HK-2 (cell line): ENCODE measurements around the gene SLC24A3.

ENCODE experiments used
- DNase-seq: peaks from one replicate; pipeline ENCODE4 v3.0.0-alpha.2; 2018; ENCODE audit not compliant: unreplicated experiment

Gene SLC24A3

DNA sequence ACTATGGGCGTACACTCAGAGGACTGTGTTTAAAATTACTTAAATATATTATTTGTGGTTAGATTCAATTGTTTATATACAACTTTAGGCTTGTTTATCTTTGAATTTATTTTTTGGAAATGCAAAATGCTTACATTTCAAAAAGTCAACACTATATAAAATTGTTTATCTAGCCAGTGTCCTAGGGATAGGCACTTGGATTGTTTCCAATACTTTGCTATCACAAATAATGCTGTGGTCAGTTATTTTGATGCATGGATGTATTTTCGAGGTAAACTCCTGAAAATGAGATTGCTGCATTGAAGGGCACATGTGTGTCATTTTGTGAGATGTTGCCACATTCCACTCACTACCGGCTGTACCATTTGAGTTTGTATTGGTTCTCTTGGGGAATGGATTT, 213.9 kb downstream of the SLC24A3 start:
- no peak for DNase-seq

DNA sequence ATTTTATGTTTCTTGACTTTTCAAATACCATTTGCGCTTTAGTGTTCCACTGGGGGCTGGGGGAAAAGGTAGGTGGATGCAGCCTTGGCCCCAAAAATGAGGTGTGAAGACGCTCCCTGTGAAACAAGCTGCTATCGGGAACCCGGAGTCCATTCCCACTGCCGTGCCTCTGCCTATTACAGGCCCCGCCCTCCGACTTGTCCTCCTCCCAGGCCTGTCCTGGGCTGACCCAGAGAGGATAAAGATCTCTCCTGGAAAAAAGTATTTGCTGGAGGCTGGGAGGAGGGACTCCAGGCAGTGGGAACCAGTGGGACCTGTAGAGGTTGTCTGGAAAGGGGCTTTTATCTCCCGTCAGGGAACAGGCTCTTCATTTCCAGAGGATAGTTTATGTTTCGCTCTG, 215.0 kb downstream of the SLC24A3 start:
- no peak for DNase-seq

DNA sequence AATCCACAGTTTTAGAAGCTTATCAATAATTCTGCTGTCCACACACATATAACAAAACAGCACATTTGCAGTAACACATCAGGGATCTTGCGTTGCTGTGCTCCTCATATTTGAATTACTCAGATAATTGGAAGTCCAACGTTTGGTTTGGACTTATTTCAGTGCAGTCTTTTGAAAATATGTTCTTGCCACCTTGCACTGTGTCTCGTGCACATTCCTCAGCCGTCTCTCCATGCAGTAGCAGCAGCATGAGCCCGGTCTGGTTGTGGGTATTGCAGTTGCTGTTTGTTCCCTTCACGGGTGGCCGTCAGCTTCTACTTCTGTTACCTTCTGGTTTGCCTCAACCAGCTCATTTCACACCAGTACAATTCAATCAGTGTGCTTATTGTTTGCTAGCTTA, 215.5 kb downstream of the SLC24A3 start:
- no peak for DNase-seq

DNA sequence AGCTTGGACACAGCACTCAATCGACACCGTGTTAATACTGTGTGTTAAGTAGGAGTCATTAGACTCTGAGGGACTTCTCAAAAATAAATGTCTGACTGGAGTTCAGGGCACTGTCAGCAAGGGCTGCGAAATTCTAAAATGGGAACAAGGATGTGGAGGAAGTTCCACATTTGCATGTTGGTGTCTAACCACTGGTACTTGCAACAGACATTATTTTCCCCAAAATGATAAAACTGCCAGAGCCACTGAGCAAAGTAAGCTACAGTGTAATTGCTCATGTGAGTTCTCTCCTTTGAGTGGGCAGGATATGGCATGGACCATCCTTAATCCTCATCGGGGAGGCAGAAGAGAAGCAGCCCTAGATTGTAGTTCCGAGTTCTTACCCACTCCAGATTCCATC, 215.9 kb downstream of the SLC24A3 start:
- DNase-seq = no peak

DNA sequence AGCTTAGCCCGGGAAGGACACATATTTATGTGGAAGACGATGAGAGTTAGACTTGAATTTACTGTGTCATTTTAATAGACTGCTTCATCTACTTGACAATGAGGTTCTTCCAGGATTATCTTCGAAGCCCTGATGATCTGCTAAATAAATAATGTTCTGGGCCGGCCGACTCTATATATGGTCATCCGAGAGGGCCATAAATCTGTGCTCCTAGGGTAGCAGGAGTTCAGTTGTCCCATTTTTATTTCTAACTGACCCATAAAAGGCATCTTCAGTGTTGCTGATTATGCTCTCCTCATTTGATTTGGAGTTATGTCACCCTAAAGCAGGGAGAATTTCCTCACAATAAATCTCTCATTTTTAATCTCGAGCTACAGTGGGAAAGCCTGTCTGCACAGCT, 217.1 kb downstream of the SLC24A3 start:
- no peak for DNase-seq

DNA sequence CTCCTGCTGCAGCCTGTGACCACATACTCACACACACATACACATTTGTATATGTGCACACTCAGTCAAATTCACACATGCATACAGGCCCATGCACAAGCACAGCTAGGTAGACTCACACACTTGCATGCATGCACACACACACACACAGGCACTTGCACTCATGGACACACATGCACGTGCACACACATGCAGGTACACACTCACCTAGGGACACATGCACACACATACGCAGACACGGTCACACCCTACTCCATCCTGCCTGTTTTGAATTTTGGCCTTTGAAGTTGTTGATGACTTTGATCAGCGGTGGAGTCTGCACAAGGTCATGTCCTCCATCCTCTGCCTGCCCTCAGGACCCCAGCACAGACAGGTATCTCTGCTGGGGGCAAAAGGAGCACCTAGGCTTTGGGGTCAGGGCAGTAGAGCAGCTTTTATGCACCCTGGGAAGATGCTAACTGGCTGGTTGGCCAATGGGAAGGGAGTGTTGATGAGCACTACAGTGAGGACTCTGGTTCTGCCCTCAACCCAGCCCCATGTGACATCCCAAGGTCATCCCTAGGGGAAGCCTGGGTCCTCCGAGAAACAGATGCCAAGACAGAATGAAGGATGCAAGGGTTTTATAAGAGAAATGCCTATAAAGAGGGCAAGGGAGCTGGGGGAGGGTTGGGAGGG, 218.3 kb downstream of the SLC24A3 start:
- no peak for DNase-seq

DNA sequence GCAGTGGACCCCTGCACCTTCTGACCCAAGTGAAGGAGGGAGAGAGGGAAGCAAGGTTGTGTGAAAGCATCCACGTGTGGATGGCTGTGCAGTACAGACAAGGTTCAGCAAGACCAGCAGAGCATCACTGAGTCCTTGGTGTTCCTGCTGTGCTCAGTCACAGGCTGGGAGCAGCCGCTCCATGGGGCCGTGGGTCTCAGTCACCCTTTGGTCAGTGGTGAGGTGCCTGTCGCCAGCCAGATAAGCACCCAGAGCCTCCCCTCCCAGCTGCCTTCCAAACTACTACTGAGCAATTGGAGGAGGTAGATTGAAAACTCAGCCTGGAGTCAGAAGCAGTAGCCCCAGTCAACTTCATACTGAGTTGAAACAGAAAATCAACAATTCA, 218.9 kb downstream of the SLC24A3 start:
- no peak for DNase-seq

DNA sequence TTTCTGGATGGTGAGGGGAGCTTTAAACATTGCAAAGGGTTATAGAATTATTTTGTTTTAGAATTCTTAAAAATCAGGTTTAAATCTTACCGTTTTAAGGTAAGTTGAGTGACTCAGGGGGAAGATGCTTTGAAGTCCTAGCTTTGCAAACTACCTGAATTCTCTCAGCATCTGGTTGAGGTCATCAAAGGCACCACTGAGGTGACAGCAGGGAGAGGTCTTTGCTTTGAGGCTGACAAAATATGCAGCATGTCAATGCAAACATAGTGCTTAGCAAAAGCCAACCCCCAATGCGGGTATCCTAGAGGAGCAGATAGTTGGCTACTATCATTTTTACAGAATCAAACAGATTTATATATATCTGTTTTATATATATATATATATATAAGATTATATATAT, 219.5 kb downstream of the SLC24A3 start:
- DNase-seq = no peak

DNA sequence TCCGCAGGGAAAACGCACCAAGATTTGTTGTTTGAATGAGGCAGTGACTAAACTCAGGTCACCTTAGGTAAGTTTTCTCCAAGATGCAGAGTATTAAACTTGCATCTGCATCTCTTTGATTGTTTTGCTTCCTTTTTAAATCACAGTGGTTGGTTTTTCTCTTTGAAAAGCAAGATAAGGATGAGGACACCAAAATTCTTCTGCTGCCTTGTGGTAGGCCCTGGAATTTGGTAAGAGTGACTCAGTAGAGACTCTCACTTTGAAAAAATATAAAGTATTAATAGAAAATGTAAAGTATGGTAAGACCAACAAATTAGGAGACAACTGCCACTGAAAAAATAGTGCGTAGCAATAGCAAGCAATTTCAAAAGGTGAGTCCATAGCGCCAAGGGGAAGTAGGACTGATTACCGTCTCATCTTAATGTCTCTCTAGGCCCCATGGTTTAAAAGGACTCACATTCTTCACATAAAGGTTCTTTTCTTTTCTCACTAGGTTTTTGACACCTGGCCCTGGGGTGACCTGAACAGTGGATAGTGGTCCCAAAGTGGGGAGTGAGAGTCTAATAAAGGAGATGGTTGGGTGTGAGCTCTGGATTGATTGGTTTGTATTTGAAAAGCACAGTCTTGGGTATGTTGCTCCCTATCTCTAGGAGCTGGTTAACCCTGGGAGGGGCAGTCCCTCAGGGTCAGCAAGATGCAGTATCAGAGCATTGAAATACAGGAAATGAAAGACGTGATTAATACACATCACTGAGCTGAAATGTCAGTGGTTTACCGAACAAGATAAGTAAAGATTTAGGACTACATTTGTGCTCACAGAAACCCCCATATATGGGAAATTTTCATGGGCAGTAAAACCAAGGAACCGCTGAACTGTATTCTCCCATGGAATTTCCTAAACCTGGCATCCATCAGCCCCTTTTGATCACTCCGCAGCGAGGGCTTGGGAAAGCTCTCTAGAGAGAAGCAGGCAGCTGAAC, 221.2 kb downstream of the SLC24A3 start:
- no peak for DNase-seq

DNA sequence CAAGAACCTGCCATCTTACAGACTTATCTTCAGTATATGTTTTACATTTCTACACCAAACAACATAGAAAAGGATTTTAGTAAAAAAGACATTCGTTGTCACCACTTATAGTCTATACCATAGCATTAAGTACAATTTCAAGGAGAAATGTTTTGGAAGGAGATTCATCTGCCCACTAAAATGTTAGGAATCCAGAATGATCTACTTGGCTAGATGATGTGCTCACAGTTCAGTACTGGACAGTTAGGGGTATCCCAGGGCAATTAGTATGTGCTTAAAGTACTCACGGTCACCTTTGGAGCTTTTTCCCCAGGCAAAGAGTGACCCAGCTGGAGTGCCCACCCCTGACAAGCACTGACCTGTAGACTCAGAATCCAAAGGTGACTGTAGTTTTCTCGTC, 222.9 kb downstream of the SLC24A3 start:
- no peak for DNase-seq

DNA sequence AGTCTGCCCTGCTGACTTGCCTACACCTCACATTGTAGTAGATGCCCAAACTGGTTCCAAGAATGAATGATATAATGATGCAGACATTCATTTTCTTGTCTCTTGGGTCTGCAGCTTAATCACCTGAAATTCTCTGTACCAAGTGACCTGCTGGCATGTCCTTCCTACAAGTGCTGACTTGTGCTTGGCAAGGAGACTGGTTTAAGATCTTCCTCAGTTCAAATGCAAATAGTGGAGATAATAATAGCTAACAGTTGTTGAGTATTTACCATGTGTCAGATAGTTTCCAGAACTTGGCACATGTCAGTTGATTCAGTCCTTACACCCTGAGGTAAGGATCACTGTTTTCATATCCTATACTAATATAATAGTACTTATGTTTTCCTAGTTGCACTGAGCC, 223.4 kb downstream of the SLC24A3 start:
- no peak for DNase-seq

DNA sequence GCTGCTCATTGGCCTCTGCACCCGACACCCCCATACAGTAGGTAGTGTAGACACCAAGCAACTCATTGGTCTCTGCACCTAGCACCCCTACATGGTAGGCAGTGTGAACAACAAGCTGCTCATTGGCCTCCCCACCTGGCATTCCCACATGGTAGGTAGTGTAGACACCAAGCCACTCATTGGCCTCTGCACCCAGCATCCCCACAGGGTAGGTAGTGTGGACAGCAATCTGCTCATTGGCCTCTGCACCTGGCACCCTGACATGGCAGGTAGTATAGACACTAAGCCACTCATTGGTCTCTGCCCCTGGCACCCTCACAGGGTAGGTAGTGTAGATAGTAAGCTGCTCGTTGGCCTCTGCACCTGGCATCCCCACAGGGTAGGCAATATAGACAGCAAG, 226.0 kb downstream of the SLC24A3 start:
- DNase-seq = no peak

DNA sequence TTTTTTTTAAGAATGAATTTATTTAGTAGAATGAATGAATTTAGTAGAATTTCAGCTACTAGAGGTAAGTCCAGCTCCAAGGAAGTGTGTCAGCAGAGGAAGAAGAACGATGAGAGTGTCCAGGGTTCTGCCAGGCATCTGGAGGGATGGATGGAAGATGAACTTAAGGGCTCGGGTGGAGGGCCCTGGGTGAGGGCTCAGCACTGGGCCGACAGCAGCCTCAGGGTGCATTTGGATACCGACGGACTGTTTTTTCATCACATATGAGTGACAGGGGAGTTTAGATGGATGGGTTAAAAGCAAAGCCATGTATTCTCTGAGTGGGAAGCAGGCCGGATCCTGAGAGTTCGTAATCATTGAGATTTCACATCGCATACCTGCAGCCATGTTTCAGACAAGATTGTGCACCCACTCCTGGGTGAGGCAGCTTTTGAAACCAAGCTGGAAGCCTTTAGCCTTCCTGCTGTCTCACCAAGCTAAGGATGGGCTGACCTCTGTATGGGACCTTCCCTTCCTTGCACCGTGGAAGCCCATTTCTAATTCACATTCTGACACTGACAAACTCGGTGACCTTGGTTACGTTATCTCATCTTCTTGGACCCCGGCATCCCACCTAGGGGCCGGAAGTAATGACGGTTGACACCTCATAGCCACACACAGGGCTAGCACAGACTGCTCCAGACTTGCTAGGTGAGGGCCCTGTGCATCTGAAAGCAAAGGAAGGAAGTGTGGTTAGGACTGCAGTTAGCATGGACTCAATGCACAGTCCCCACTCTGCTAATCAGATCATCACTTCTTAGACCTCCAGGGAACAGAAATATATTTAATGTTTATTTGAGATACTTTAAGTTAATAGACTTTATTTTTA, 228.5 kb downstream of the SLC24A3 start:
- DNase-seq = no peak

DNA sequence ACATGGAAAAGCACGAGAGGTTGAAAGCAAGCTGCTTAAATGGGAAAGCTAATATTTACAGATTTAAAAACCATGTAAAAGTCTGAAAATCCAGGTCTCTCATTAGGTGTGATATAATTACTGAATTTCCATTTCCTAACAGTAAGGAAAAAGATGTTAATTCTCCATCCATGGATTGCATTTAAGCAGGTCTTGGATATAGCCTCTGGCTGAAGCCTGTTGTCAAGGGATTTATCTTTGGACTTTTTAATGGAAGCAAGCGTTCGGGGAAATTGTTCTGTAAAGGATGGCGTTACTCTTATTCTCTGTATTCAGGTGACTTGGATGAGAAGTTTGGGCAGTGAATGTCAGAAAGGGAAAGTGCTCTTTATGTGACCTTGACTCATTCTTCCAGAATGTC, 233.8 kb downstream of the SLC24A3 start:
- no peak for DNase-seq

DNA sequence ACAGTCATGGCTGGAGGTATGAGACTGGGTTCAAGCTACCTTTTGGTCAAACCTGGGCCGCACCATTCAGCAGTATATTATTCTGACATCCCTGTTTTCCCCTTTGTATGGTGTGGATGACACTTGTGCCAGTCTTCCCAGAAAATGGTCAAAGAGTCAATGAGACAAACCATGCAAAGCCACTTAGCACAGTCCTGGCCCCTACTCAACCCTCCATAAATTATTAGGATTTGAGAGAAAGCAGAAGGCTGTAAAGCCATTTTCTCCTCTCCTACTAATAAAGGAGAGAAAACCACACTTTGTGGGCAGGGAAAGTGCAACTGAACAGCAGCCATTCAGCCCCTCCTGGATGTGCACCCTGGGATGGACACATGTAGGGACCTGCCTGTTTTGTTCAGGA, 236.2 kb downstream of the SLC24A3 start:
- DNase-seq = no peak

DNA sequence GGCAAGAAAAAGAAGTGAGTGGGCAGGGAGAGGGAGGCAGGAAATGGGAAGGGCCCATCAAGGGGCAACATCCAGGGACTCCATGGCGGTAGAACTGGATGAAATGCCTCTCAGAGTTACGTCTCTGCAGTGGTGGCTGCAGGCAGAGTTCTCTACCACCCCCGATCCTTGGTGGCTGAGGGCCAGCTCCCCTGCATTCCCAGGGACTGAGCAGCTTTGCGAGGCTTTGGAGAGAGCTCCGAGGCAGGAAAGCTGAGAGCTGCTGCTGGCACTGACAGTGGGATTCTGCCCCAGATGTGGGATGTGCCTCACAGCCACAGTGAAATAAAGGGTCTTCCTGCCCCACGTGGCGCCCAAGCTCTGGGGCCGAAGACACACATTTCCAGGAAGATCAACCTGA, 236.6 kb downstream of the SLC24A3 start:
- no peak for DNase-seq

DNA sequence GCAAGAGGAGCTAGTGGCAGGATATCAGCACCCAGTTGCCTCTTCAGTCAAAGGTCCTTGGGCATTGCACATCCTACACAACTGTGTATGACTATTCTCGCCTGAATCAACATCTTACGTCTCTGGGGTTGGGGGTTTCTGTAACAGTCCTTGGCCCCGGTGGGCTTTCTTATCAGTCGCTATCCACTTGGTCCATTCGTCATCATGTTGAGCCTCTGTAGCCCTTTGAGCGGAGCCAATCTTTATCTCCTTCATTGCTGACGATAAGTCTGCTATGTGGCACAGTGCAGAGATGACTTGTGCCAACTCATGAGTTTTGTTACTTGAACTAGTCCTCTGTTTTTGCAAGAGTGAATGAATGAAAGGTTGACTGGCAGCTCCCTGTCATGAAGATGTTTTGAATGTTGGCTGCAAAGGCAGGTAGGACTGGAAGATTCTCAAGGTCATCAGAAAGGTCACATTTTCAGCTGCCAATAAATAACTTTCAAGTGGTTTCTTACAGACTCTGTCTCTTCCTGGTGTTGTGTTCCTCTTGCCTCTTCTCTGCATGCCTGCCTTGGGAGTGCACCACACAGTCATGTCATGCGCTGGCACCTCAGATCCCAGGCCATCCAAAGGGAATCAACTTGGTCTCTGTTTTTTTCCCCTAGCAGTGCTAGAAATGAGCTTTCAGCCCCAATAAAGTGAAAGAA, 238.9 kb downstream of the SLC24A3 start:
- no peak for DNase-seq

DNA sequence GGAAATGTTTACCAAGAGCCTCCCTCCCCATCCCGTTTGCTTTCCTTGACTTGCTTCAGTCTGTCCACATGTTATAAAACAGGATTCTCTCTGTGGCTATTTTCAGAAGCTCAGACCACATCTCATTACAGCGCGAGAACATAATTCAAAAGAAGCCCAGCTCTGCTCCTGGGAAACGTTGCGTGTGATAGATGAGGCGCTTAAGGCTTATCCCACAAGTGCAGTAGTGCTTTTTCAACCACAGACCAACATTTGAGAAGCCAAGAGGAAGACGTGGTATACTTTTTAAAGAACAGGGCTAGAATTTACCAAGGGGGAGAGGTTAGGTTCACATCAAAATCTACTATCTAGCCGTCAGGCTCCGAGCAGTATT, 239.5 kb downstream of the SLC24A3 start:
- DNase-seq = no peak

DNA sequence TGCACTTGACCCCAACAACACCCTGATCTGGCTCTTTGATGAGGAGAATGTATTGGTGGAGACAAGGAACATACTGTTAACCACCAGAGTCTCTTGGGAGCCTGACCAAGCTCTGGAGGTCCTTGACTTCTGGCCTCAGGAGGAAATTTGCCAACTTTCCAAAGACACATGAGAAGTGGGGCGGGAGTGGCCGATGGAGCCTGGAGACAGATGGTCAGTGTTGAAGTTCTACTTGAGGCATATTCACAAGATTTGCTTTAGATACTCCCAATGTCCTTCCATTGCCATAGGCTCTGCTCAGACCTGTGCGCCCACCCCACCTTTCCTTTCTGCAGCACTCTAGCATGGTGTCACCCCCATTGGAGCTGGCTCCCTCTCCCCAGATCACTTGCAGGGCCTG, 241.0 kb downstream of the SLC24A3 start:
- DNase-seq = no peak

DNA sequence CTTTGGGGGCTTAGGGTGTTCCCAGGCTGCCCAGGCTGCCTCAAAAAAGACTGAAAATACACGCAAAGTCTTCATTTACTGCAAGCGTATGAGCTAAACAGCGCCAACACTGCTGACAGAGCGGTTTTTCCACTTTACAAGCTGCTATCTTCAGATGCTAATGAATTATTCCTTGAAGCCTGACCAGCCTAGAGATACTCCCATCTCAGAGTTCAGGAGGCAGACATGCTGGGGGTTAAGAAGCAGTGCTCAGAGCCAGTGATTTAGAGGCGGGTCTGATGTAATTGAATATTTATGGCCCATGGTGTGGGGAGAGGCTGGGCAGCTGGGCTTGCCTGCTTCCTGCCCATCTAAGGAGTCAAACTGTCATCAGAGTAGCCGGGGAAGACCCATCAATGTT, 241.4 kb downstream of the SLC24A3 start:
- DNase-seq = no peak

DNA sequence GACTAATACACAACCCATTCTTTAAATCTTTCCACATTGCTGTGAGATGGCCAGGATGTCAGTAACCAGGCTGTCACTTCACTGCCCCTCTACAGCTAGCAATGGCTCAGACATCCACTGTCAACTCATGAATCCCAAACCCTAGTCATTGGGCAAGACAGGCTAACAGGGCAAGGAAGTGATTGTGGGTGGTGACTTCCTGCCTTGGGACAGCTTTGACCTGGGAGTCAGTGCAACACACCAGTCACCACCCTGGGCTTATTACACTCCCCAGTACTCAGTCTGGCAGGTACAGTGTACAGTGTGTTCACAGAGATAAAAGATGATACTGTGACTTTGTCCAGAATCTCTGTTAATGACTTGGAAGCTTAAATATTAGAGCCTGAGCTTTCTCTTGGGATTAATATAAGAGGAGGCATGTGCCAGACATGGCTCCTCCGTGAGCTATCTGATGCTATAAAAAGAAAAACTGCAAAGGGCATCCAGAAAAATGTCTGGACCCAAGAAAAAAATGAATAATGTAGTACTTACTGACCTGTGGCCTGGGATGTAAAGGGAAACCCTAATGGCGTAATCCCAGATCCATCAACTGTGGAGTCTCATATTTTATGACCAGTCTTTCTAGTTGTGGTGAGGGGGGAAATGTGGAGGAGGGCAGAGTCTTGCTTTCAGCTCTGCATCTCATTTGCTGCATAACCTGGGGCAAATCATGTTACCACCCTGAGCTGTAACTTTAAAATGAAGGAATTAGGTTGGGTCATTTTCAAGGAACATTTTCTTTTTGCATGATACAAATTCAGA, 244.4 kb downstream of the SLC24A3 start:
- DNase-seq = no peak
